Measurements from ENCODE around the gene PTPRC.

PTPRC gene

DNA sequence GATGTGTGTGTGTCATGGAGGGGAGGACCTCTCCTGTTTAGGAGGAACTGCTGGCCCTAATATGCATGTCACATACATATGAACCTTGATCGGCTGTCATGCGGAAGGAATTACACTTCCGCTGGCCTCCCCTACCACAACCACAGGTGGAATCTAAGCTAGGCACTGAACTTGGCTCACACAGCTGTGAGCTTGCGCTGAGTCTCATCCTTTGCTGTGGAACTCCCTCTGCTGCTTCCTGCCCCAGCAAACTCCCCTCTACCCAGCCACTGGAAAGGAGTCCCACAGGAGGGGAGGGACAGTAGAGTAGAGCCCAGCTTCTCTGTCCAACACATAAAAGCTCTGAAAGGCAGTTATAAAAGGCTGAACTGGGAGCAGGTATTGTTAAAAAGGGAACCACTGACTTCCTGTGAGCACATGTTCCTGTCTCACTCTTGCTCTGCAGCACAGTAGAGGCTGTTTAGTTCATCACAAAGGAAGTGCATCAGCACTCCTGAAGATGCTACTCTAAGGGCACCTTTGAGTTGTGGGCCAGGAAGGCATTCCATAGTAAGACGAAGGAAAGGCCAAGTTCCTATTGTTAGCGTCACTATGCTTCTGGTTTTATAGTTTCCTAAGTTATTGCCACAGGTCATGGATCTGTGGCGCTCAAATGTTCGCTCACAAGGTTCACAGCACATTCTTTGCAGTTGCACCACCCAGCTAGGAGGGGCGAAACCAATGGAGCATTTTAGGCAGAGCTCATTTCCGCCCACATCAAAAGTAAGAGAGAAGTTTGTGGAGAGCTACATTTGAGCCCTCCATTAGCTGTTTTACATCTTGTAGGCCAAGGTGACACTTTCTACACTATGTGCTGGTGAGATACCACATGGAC lies 17.7 kb upstream of the PTPRC start:
- peak; percentile 94 for DNase-seq

DNA sequence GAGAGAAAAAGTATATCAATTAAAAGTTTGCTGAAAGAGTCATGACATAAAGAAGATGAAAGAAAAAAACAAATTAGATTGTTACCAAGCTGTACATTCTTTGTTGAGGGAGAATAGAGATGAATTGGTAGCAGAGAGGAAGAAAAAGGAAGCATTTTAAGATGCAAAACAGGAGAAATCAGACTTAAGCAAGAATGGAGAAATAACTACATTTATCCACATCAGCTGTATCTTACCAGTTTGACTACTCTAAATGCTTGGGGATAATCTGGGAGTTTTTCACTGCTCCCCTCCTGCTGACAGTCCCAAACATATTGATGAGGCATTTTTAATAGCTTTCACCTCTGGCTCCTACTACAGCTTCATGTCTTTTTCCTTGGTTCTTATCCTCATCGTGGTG lies 16.8 kb upstream of the PTPRC start:
- DNase-seq = peak; percentile 24

DNA sequence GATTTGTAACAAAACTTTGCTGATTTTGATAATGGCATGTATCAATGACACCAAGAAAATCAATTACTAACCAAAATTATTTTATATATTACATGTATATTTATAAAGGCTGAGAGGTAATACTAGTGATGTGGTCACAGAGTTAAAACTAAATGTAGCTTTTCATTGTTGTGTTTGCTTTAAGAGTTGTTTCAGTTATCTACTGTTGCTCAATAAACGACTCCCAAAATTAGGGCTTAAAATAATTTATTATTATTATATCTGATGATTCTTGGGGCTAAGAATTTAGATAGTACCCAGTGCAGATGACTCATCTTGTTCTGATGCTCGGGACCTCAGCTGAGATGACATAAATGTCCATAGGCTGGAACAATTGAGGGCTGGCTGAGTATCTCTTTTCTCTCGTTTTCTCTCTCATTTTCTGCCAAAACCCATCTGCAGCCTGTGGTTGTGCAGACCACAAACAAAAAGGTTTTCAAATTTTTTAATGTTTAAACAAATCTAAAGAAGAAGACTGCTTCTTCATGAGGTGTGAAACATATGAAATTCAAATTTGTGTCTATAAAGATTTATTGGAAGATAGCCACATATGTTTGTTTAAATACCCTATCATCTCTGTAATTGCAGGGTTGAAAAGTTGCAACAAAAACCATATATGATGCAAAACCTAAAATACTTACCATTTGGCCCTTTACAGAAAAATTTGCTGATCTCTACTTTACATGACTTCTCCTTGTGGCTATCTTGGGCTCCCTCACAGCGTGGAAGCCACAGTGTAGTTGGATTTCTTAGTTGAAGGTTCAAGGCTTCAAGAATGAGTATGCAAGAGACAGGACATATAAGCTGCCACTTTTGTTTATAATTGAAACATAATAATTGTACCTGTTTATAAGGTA lies 14.8 kb upstream of the PTPRC start:
- no peak for DNase-seq

DNA sequence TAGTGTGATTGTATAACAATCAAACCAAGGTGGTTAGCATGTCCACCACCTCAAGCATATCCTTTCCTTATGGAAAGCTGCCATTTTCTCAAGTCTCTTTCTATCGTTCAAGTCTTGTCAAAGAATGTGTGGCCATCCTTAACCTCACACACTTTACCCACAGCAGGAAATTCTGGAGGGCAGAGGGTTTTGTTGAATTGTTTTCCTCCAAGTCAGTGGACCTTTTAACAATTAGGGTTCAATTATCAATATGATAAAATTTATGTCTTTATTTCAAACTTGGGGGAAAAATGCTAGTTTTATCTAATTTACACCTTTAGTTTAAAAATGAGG lies 14.2 kb upstream of the PTPRC start:
- no peak for DNase-seq

DNA sequence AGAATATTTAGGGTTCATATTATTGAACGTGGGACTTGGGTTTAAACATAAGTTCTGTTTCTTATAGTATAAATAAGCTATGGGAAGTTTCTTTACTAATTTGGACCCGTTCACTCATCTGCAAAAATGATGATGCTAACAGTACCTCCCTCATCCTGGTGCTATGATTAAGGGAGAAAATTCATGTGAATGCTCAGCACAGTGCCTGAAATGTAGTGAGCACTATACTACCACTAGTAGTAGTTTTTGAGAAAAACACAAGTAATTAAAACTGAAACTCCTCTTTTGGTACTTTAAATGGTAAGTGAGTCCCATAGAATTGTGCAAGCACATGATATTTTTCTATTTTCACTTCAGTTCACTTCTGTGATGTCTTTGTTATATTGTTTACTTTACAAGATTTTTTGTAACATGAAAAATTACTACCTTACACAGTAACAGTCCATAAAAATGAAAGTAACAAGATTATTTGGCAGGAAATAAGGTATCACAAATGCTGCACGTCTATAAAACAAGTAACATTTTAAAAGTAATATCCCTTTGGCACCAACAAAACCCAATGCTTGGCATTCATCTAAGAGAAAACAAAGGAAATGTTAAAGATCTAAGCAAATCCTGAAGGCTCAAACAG lies 11.3 kb upstream of the PTPRC start:
- DNase-seq = no peak

DNA sequence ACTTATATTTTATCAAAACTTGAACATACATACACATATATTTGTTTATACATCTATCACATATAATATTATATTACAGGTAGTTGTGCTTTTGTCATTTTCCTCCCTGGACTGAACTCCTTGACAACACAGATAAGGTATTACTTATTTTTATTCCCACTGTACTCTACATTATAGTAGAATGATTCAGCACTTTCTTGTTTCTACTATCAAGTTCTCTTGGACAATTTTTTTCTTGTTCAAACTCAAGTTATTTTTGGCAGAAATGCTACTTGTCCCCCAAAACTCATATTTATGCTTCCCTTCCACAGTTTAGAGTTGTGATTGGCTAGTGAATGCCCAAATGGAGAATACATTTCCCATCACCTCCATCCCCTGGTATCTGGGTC lies 10.8 kb upstream of the PTPRC start:
- no peak for DNase-seq

DNA sequence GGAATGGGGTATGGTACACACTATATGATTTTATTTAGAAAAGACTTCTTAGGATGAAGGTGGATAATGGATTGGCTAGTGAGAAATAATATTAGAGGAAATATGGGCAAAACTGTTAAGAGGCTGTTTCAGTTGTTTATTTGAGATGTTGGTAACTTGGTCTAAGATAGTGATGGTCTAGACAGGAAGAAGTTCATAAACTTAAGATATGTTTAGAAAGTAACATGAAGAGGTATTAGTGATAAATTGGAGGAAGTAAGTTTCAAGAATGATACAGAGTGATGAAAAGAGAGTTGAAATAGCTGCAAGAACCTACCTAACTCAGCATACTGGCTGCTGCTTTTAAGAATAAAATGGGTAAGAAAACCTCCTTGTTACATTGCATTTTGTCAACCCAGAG lies 9.2 kb upstream of the PTPRC start:
- DNase-seq = no peak

DNA sequence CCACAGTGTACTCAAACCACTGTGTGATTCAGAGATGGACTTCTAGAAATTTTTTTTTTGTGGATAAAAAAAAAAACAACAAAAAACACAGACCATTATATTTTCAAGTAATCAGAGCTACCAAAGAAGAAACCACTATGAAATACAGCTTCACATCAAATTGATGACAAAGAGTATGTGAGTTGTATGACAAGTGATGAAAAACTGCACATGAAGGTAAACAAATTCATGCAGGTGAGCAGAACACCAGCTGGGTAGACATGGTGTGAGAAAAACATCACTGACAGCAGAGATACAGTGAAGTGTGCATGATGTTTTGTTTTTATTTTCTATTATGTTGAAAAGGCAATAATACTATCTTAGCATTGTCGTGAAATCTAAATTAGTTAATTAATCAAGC lies 8.0 kb upstream of the PTPRC start:
- DNase-seq = no peak

DNA sequence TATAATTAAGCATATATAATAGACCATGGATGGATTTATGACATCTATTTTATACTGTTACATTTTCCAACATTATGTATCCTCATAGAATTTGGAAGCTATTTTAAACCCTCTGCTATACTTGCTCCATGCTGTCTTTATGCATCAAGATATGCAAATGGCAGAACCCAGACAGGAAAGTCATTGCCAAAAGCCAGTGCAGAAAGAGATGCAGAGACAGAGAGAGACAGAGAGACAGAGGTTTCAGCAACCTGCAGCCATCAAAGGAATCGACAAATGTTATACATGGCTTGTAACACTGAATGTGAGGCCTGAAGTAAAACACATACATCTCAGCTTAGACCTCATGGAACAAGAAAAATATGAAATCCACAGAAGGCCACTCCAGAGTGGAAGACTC lies 7.5 kb upstream of the PTPRC start:
- no peak for DNase-seq

DNA sequence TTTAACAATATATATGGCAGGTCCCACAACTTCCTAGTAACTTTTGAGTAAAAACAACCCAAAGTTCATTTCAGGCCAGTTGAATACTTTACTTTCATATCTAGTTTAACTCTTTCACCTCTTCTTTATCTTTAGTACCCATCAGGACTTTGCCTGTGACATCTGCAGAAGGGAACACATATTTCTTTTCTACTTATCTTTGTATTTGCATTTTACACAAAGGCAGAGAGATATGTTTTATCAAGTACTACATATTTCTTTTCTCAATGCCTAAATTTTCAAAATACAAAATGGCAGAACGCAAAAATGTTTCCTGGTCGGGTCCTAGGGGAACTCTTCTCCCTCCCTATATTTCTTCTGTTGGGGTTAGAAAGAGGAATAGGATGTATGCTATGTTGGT lies 6.8 kb upstream of the PTPRC start:
- no peak for DNase-seq

DNA sequence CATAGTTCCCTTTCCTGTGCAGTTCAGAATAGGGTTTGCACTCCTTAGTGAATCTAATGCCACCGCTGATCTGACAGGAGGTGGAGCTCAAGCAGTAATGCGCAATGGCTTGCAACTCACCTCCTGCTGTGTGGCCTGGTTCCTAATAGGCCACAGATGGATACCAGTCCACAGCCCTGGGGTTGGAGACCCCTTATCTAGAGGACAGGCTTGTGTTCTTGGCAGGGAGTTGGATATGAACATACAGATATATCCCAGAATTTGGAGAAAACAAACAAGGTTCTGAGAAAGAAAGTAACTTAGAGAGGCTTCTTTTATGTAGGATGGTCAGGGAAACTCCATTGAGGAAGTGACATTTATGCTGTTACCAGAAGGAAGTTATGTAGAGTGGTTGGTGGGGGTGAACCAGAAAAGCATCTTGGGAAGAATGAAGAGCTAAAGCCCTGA lies 5.1 kb upstream of the PTPRC start:
- DNase-seq = peak; percentile 8

DNA sequence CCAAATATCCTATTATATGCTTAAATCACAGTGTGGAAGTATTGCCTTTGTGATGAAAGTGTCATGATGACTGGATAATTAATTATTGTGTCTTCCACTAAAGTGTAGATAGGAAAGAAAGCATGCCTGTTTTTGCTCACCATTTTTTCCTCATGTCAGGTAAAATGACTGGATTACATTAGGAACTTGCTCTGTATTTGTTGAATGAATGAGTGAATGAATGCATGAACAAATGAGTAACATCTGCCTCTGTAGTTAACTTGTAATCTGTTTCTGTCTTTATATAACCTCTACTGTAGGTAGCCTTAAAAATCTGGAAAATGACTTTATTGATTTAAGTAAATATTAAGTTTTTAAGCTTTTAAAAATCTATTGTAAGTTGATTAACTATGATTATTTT lies 2.9 kb upstream of the PTPRC start:
- no peak for DNase-seq

DNA sequence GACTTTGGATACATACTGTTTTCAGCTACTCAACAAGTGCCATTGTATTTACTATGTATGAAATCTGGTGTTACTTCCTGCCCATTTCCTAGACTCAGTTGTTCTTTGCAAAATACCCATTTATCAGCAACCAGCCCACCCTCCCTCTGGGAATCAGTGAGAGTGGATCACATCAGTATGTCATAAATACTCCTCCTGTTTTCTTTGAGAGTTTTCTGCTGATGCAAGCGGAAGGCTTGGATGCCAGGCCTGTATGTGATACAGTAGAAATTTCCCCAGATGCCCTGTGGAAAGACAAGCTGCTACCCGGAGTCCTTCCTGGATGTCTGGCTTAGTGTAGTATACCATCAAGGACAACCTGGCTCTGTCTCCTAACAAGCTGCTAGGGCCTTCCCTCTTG lies 2.4 kb upstream of the PTPRC start:
- no peak for DNase-seq

DNA sequence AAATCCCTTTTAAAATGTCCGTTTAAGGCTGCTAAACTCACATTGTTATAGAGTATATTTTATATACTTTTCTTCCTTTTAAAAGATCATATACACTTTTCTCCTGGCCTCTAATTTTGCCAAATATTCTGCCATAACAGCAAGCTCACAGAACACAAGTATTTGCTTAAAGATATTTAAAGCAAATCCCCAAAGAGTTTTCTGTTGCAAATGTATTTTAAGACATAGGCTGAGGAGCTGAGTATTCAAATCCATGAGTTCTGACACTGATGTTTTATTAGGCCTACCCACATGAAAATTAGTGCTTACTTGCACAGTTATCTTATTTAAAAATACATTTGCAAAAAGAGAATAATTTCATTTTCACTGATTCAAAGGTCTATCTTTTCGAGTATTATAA lies 1.7 kb upstream of the PTPRC start:
- DNase-seq = no peak

DNA sequence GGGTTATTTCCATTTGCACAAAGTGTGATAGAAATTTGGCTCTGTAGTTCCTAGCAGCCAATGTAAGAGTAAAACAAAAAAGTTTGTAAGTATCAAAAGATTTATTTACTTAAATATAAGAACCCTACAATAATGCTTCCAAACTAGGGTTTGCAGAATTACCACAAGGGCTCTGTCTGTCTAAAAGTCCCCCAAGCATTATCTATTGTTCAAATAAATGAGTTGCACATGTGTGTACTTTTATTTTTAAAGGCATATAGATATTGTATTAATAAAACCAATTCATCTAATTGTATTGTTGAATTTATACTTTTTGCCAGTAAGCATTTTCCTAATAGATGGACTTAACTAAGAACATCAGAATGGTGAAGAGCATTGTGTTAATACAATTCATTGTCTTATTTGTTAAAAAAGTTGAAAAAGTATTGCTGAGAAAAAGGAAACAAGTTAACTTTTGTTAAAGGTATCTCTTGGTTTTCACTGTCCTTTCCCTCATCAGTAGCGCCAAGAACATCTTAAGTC lies 863 bp upstream of the PTPRC start:
- no peak for DNase-seq

DNA sequence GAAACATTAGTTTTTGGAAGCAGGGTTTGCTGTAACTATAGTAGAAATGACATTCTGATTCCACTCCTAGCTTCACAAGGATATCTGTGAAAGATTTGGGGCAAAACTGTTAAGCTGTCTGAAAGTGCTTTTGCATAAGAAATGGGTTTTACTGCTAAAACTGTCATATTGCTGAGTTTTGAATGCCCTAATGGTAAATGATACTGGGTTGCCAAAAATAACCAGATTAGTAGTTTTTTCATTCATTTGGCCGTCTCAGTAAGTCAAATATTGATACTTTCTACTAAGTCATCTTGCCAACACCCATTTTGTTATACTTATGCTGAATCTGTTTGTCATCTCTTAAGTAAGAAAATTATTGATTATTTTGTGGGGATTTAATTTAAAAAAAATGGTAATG lies 399 bp upstream of the PTPRC start:
- no peak for DNase-seq

DNA sequence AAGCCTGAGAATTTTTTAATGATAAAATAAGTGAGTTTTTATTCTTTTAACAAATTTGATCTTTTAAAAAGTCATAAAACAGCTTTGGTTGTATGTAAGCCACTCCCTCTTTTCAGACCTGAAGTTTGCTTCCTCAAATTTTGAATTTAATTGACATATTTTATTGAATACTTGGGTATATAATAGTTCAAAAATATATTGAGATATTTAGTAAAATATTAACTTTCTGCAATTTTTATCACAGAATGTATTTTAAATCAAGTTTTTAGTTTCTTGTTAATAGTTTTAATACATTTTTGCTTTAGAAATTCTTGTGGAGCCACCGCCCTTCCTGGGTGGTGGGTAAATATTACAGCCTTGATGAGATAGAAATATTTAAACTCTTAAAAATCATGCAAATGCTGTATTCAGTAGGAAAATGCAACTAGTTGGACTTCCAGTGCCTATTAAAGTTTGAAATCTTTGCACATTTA lies 867 bp downstream of the PTPRC start:
- DNase-seq = peak; percentile 8

DNA sequence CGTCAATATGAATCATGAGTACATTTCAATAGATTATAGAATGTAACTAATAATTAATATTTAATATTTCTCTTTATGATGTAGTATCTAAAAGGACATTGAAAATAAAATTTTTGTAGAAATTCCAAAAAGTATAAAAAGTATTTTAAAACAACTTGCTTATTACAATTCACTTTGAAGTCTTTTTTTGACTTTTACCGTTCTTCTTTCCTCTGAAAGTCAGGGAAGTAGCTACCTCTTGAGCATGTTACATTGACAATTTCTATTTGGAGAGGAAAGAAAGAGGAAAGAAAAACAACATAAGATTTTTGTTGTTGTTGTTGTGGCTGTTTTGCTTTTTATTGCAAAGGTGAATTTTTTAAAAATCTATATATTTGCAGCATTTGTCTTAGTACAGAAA lies 1.3 kb downstream of the PTPRC start:
- DNase-seq = peak; percentile 6

DNA sequence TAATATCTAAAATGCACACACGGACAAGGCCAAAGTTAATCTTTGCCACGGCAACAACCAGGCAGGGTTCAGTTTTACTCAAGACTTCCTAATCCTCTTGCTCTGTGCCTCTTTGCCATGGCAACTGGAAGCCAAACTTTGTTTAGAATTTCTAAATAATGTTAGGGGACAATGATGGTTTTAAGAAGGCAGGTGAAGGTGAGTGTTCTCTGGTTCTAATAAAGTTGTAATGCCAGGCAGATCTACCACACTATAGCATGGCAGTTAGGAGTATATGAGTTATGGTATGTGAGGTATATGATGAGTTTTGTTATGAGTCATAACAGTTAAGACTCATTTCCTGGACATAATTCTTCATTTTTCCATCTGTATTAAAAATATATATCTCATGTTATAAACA lies 2.7 kb downstream of the PTPRC start:
- peak; percentile 54 for DNase-seq

DNA sequence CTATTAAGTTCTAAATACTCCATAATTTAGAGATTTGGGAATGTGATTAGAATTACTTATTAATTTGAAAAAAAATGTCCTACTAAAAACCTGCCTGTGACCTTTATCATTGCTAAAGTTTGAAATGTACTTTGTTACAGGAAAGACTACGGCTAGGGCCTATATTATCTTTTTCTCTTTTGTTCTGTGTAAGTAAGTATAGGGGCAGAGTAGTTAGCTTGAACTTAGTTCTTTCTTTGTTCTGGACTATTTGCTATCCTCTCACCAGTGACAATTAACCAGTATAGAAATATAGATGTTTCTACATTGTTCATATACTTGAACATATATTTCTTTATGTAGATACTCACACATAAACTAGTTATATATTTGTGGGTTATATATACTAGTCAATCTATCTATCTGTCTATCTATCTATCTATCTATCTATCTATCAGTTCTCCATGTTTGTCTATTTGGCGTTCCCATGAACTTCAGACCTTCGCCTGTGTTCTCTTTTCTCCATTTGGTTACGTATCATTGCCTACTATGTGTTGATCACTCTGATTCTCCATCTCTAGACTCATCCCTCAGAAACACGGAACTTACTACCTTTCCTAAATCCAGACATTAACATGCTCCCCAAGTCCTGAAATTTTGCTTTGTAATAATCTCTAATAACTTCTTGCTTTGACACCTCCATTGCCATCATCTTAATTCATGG lies 3.3 kb downstream of the PTPRC start:
- no peak for DNase-seq

DNA sequence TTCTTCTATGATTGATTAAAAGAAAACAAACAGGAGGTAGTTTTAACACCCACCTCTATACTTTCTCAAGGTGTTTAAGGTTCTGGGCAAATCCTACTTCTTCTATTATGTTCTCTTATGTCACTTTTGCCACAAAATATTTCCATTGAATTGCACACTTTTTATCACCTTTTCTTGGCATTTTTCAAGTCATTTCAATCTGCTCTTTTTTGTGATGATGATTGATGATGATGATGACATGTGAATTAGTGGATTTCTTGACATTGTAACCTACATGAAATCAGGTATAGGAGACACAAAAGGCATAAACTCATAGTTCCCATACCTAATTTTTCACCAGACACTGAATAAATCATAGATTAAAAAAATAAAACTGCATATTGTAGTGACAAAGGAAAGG lies 4.1 kb downstream of the PTPRC start:
- DNase-seq = no peak

DNA sequence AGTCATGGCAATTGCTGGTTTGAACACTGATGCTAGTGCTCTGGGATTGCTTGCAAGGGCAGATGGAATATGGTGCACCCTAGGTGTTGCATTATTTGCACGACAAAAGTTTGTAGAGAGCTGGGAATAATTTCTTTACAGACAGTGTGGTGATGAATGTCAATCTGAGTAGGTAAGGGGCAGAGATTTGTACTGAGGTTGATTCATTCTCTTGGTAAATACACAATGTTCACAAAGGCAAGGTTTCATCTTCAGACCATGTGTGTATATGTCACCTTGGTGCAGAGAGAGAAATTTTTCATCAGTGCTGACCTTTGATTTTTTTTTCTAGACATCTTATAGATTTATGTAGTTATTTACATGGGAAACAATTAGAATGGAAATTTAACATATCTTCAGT lies 5.0 kb downstream of the PTPRC start:
- DNase-seq = no peak

DNA sequence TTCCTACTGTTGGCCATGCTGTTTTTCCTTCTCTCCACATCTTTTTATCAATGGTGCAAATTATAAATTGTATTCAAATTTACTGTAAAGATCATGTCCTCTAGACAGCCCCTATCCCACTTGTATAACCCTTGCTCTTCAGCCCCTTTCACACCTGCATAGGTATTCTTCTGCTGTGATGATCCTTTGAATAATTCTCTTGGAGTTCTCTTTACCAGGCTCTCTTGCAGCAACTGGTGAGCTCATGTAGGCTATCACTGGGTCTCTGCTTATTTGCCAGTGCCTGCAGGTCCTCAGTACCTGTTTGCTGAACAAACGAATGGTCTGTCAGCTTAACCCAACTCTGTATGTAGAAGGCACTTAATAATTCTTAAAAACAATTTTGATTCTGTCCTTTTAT lies 8.2 kb downstream of the PTPRC start:
- no peak for DNase-seq

Data from GF-D8 (cell line).